Measurements from ENCODE around the gene ANKRD12.

DNA sequence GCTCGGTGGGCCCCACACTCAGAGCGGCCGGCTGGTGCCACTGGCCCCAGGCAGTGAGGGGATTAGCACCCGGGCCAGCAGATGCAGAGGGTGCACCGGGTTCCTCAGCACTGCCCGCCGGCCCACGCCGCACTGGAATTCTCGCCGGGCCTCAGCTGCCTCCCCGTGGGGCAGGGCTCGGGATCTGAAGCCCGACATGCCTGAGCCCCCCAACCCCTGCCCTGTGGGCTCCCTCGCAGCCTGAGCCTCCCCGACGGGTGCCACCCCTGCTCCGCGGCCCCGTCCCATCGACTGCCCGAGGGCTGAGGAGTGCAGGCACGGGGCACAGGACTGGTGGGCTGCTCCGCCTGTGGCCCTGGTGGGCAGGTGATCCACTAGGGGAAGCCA, 160.4 kb downstream of the ANKRD12 start:
- TF ChIP-seq POLR2AphosphoS5 (IDR thresholded peaks at IDR 0.05; ENCODE audit: borderline replicate concordance, low read depth, low read length) (no peak), EZH2 (IDR thresholded peaks at IDR 0.05) (no peak)
